Measurements from ENCODE around the gene RNF149.

RNF149 gene

DNA sequence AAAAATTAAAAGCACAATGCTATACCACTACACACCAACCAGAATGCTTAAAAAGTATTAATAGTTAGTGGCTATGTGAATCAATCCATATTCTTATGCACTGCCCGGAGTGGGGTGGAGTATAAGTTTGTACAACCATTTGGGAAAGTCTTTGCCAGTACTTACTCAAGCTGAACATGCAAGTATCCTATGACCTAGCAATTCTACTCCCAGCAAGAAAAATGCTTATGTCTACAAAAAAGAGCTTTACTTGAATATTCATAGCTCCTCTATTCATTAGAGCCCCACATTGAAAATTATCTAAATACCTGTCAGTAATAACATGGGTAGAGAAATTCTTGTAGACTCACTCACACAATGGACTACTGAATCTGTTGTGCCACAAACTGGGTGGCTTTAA is 77.3 kb downstream of the RNF149 start:
- DNase-seq (ENCODE audit: low read depth), result no peak

DNA sequence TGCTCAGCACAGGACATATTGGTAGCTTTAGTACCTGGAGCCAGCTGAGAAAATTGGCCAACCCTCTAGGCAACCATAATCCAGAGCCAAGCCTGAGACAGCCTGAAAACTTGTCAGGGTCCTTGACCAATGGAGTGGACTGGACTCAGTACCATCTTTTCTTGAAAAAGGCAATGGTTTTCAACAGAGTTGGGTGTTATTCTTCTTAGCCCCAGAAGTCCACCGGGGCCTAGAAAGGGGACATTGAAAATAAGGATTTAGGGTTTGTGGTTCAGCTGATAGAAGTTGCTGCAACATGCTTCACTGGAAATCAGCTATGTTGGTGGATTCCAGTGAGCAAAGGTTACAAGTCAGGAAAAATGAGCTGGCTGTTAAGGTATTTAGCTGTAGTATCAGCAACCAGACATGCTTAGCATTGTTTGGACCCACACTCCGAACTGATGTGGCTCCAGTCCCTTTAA is 77.9 kb downstream of the RNF149 start:
- DNase-seq (ENCODE audit: low read depth), result no peak

Measured in stimulated activated CD8-positive, alpha-beta memory T cell treated with anti-CD3 and anti-CD28 coated beads, Interleukin-7, amount 100 ng/mL, for 24 hours (primary cell).